Globus pallidus (tissue), 1 donor: ENCODE data around the gene HEATR5B.
"Not testable (repeated sequence)": the region's sequence is repeated elsewhere in the genome, so short reads cannot be mapped to it uniquely, and the experiment has no call there.

Experiments used
- DNase-seq: peaks from one replicate; pipeline ENCODE4 v3.0.0-alpha.2; 2015; ENCODE audit warnings: low spot score

Gene HEATR5B

GRCh38 chr2:36941867-36942266 is 142.3 kb downstream of the HEATR5B start:
- no peak for DNase-seq

DNA sequence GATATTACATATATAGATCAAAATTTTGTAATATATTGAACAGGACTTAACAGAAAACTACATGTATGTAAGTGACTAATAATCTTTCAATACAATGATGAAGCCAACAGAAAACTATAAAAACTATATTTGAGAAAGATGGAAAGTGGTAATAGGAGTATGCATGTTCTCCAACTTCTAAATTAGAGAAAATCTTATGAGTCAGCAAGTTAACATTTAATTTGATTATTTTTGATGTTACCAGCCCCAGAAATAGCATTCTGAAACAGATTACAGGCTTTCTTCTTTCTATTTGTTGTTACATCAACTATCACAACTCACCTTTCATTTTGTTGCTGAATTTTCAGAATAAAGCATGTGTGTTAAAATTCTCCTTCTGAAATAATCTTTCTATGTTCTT is 147.6 kb downstream of the HEATR5B start:
- not testable (repeated sequence) for DNase-seq

DNA sequence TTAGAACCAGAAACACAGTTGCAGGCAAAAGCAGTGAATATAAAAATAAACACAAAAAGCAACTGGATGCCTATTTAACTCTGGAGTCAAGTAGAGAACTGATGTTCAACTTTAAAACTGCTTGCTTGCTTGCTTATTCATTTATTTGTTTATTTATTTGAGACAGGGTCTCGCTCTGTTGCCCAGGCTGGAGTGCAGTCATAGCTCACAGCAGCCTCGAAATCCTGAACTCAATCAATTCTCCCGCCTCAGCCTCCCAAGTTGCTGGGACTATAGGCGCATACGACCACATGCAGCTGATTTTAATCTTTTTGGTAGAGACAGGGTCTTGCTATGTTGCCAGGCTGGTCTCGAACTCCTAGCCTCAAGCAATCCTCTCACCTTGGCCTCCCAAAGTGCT is 152.5 kb downstream of the HEATR5B start:
- DNase-seq, result not testable (repeated sequence)
